OCI-LY1 (cell line): ENCODE data around the gene PPP5C.

Experiments
- H2AFZ ChIP-seq: fragments of 200-600 bp; sonication (generic), shearing (Covaris generic); 2 replicates; pipeline ENCODE4 v1.6.0; 2014; ENCODE audit warnings: antibody characterized with exemption, mild to moderate bottlenecking, low read length
- H3F3A ChIP-seq: fragments of 200-600 bp; sonication (generic), shearing (Covaris generic); 2 replicates; pipeline ENCODE4 v1.6.0; 2014; ENCODE audit warnings: mild to moderate bottlenecking, antibody characterized with exemption, low read length, moderate library complexity; ENCODE audit not compliant: insufficient read depth
- H3K27ac ChIP-seq: fragments of 200-600 bp; sonication (generic); 2 replicates; pipeline ENCODE4 v1.5.1; 2014; ENCODE audit warnings: low read length, mixed run types, mild to moderate bottlenecking, low read depth; ENCODE audit not compliant: poor library complexity, severe bottlenecking
- H3K27me3 ChIP-seq: fragments of 200-600 bp; sonication (generic); 2 replicates; pipeline ENCODE4 v1.6.0; 2014; ENCODE audit warnings: antibody characterized with exemption, mild to moderate bottlenecking, low read length, moderate library complexity; ENCODE audit not compliant: insufficient read depth
- H3K36me3 ChIP-seq: fragments of 200-600 bp; sonication (generic); 2 replicates; pipeline ENCODE4 v1.6.1; 2014; ENCODE audit warnings: mild to moderate bottlenecking, antibody characterized with exemption, low read length, moderate library complexity, mixed read lengths; ENCODE audit not compliant: insufficient read depth
- H3K4me1 ChIP-seq: fragments of 200-600 bp; sonication (generic); 2 replicates; pipeline ENCODE4 v1.5.1; 2014; ENCODE audit warnings: mild to moderate bottlenecking, low read length, moderate library complexity; ENCODE audit not compliant: insufficient read depth, severe bottlenecking
- H3K4me2 ChIP-seq: fragments of 200-600 bp; sonication (generic), shearing (Covaris generic); 2 replicates; pipeline ENCODE4 v1.6.1; 2014; ENCODE audit warnings: low read length
- H3K4me3 ChIP-seq: fragments of 200-600 bp; sonication (generic); 2 replicates; pipeline ENCODE4 v1.5.1; 2014; ENCODE audit warnings: low read length, low read depth, mild to moderate bottlenecking, mixed read lengths; ENCODE audit not compliant: poor library complexity, severe bottlenecking
- H3K79me2 ChIP-seq: fragments of 200-600 bp; shearing (Covaris generic); 2 replicates; pipeline ENCODE4 v1.6.1; 2016; ENCODE audit warnings: mixed run types, low read length, mixed read lengths; ENCODE audit not compliant: insufficient read depth
- H3K9ac ChIP-seq: fragments of 200-600 bp; sonication (generic), shearing (Covaris generic); 2 replicates; pipeline ENCODE4 v1.6.1; 2014; ENCODE audit warnings: mild to moderate bottlenecking, low read length, mixed read lengths
- H3K9me2 ChIP-seq: fragments of 200-600 bp; sonication (generic), shearing (Covaris generic); 2 replicates; pipeline ENCODE4 v1.6.1; 2014; ENCODE audit warnings: low read depth, mild to moderate bottlenecking, low read length, mixed read lengths
- H3K9me3 ChIP-seq: fragments of 200-600 bp; shearing (Covaris generic); 2 replicates; pipeline ENCODE4 v1.6.1; 2014; ENCODE audit warnings: low read length, mixed read lengths
- H4K20me1 ChIP-seq: fragments of 200-600 bp; sonication (generic), shearing (Covaris generic); 2 replicates; pipeline ENCODE4 v1.6.0; 2016; ENCODE audit warnings: mild to moderate bottlenecking, low read length; ENCODE audit not compliant: insufficient read depth
- CTCF ChIP-seq: fragments of 200-600 bp; sonication (generic), shearing (Covaris generic); IDR thresholded peaks from 2 replicates; pipeline ENCODE4 v1.5.1; 2017; ENCODE audit warnings: mild to moderate bottlenecking, antibody characterized with exemption, low read length, moderate library complexity, mixed read lengths
- EZH2 ChIP-seq: fragments of 200-600 bp; sonication (generic), shearing (Covaris generic); IDR thresholded peaks from 2 replicates; pipeline ENCODE4 v1.8.0; 2017; ENCODE audit warnings: borderline replicate concordance, mixed run types, mild to moderate bottlenecking, antibody characterized with exemption, low read length, moderate library complexity, mixed read lengths

Gene PPP5C

GRCh38 chr19:46410205-46411087, 63.6 kb downstream of the PPP5C start:
- Histone ChIP-seq H3K79me2 (no peaks in the 10 kb centered on the region), H4K20me1 (no peaks in the 10 kb centered on the region), H2AFZ (no peak overlapping the region), H3K27ac (no peak overlapping the region), H3K9me3 (no peaks in the 10 kb centered on the region), H3K4me1 (no peaks in the 10 kb centered on the region), H3K27me3 (0 out of 2 replicates have a peak, but pooled peaks cover 6% of the 10 kb centered on the region), H3K4me2 (no peak overlapping the region), H3F3A (no peaks in the 10 kb centered on the region), H3K9ac (no peak overlapping the region), H3K36me3 (no peaks in the 10 kb centered on the region), H3K9me2 (no peaks in the 10 kb centered on the region), H3K4me3 (no peak overlapping the region)
- TF ChIP-seq CTCF = no peak

- H3K9ac ChIP-seq = no peak overlapping the region
- H3K9me2 ChIP-seq = no peaks in the 10 kb centered on the region
- no peak overlapping the region for H3K27ac ChIP-seq
- H3K36me3 ChIP-seq = no peaks in the 10 kb centered on the region
- no peaks in the 10 kb centered on the region for H3K4me1 ChIP-seq
- no peak overlapping the region for H2AFZ ChIP-seq
- no peak overlapping the region for H3K4me3 ChIP-seq
- no peak for TF ChIP-seq EZH2
- TF ChIP-seq CTCF = no peak
- H3F3A ChIP-seq = no peaks in the 10 kb centered on the region
- no peaks in the 10 kb centered on the region for H4K20me1 ChIP-seq
- H3K4me2 ChIP-seq = no peak overlapping the region
- H3K27me3 ChIP-seq = 0 out of 2 replicates have a peak, but pooled peaks cover 6% of the 10 kb centered on the region
- no peaks in the 10 kb centered on the region for H3K79me2 ChIP-seq
- H3K9me3 ChIP-seq = no peaks in the 10 kb centered on the region
Measured at GRCh38 chr19:46411088-46411924, 64.4 kb downstream of the PPP5C start.

DNA sequence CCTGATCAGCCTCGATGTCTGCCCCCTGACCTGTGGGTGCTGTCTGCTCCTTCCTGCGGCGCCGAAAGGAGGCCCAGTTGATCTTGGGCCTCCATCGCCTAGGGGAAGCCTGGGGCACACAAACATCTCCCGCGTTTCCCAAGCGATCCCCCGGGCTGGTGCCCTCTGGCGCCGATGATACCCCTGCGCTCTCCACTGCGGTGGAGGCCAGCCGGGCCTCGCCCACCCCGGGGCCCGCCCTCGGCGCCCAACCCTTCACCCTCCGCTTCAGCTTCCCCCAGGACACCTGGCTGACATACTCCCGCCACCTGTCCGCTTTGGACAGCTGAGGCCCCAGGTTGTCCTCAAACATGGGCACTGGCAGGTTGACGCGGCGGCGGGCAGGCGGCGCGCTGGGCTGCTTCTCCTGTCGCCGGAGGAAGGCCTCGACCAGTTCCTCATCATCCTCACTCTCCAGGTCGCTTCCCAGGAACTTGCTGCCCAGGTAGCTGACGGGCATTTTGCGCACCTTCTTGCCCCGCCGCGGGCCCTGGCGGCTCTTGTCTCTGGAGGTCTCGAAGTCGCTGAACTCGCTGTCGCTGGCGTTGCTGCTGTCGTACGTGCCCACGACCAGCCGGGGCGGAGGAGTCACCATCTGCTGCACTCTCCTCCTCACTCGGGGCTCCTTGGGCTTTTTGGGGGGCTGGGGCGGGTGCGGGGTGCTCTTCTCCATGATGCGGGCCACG, 65.2 kb downstream of the PPP5C start:
- H3K79me2 ChIP-seq = no peaks in the 10 kb centered on the region
- 0 out of 2 replicates have a peak, but pooled peaks cover 6% of the 10 kb centered on the region for H3K27me3 ChIP-seq
- no peak for TF ChIP-seq CTCF
- no peak for TF ChIP-seq EZH2
- no peaks in the 10 kb centered on the region for H3K9me2 ChIP-seq
- no peak overlapping the region for H3K4me3 ChIP-seq
- no peaks in the 10 kb centered on the region for H4K20me1 ChIP-seq
- H3K4me2 ChIP-seq = no peak overlapping the region
- H3K36me3 ChIP-seq = no peaks in the 10 kb centered on the region
- H3K9me3 ChIP-seq = no peaks in the 10 kb centered on the region
- H3K9ac ChIP-seq = no peak overlapping the region
- no peaks in the 10 kb centered on the region for H3K4me1 ChIP-seq
- no peaks in the 10 kb centered on the region for H3F3A ChIP-seq
- H3K27ac ChIP-seq = no peak overlapping the region
- no peak overlapping the region for H2AFZ ChIP-seq
